ENCODE measurements around the gene NUP210L. TPM values are rescaled to one million over a fixed set of nuclear protein-coding genes. Genes with fewer than 3 reads are reported as not detected.

NUP210L gene
- total and polyA plus RNA-seq, 4 donors = 0.08 TPM; not detected in 3

DNA sequence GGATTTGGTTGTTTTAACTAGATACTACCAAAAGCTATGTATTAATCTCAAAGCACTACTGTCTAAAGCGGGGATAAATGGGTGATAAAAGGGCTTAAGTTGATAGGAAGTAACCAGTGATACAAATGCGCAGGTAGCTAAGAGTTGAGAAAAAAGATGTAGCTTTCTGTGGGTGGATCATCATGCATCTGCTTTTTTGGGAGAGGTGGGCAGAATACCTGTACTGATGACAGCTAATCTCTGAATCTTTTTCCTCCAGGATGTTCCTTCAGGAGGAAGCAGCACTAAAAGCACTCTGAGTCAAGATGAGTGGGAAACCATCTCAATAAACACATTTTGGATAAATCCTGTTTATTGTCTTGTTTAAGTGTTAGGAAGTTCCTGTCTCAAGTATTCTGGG lies 163.1 kb downstream of the NUP210L start:
- Histone ChIP-seq H3K4me1 (ENCODE audit: control insufficient read depth in 4 of 4, insufficient read depth in 4 of 4, low read length in 3 of 4) (peaks cover 3 to 22% (median 16%) of the 10 kb centered on the region in 4 donors), H3K36me3 (ENCODE audit: control insufficient read depth in 4 of 4, insufficient read depth in 3 of 4, low read depth in 1 of 4, low read length in 3 of 4) (peaks cover 2 to 25% (median 19%) of the 10 kb centered on the region in 4 donors), H3K27me3 (ENCODE audit: control insufficient read depth in 4 of 4, insufficient read depth in 4 of 4, low read length in 3 of 4) (no peaks in the 10 kb centered on the region), H3K9me3 (ENCODE audit: control insufficient read depth in 4 of 4, low read length in 3 of 4) (no peaks in the 10 kb centered on the region), H3K9ac (ENCODE audit: low read depth in 1 of 2, low read length in 2 of 2) (peak overlapping the region; percentile 87 to 95), H3K4me3 (ENCODE audit: low read depth in 1 of 3, low read length in 3 of 3) (peak overlapping the region; percentile 58 to 100 (median 88)), H3K27ac (ENCODE audit: low read depth in 1 of 2, low read length in 2 of 2) (peak overlapping the region; percentile 79 to 88)
- DNase-seq (ENCODE audit: low spot score) = no peak
- no peak for TF ChIP-seq TAF1 (conservative IDR thresholded peaks at IDR 0.05)
- TF ChIP-seq, protein P1, sequence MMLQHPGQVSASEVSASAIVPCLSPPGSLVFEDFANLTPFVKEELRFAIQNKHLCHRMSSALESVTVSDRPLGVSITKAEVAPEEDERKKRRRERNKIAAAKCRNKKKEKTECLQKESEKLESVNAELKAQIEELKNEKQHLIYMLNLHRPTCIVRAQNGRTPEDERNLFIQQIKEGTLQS (IDR thresholded peaks at IDR 0.05) = no peak
- no peak for TF ChIP-seq HNF4A (conservative IDR thresholded peaks at IDR 0.05)
- TF ChIP-seq, protein P2, sequence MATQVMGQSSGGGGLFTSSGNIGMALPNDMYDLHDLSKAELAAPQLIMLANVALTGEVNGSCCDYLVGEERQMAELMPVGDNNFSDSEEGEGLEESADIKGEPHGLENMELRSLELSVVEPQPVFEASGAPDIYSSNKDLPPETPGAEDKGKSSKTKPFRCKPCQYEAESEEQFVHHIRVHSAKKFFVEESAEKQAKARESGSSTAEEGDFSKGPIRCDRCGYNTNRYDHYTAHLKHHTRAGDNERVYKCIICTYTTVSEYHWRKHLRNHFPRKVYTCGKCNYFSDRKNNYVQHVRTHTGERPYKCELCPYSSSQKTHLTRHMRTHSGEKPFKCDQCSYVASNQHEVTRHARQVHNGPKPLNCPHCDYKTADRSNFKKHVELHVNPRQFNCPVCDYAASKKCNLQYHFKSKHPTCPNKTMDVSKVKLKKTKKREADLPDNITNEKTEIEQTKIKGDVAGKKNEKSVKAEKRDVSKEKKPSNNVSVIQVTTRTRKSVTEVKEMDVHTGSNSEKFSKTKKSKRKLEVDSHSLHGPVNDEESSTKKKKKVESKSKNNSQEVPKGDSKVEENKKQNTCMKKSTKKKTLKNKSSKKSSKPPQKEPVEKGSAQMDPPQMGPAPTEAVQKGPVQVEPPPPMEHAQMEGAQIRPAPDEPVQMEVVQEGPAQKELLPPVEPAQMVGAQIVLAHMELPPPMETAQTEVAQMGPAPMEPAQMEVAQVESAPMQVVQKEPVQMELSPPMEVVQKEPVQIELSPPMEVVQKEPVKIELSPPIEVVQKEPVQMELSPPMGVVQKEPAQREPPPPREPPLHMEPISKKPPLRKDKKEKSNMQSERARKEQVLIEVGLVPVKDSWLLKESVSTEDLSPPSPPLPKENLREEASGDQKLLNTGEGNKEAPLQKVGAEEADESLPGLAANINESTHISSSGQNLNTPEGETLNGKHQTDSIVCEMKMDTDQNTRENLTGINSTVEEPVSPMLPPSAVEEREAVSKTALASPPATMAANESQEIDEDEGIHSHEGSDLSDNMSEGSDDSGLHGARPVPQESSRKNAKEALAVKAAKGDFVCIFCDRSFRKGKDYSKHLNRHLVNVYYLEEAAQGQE (IDR thresholded peaks at IDR 0.05) = no peak
- TF ChIP-seq GABPA (IDR thresholded peaks at IDR 0.05 in 1 of 2, conservative IDR thresholded peaks at IDR 0.05 in 1 of 2) = no peak
- TF ChIP-seq FOXA1 (IDR thresholded peaks at IDR 0.05) = no peak
- TF ChIP-seq SP1 (IDR thresholded peaks at IDR 0.05) = no peak
- no peak for TF ChIP-seq FOXA2 (IDR thresholded peaks at IDR 0.05)
- TF ChIP-seq JUND (IDR thresholded peaks at IDR 0.05) = no peak
- TF ChIP-seq, protein P3, sequence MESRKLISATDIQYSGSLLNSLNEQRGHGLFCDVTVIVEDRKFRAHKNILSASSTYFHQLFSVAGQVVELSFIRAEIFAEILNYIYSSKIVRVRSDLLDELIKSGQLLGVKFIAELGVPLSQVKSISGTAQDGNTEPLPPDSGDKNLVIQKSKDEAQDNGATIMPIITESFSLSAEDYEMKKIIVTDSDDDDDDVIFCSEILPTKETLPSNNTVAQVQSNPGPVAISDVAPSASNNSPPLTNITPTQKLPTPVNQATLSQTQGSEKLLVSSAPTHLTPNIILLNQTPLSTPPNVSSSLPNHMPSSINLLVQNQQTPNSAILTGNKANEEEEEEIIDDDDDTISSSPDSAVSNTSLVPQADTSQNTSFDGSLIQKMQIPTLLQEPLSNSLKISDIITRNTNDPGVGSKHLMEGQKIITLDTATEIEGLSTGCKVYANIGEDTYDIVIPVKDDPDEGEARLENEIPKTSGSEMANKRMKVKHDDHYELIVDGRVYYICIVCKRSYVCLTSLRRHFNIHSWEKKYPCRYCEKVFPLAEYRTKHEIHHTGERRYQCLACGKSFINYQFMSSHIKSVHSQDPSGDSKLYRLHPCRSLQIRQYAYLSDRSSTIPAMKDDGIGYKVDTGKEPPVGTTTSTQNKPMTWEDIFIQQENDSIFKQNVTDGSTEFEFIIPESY (IDR thresholded peaks at IDR 0.05) = no peak
- TF ChIP-seq, protein P4, sequence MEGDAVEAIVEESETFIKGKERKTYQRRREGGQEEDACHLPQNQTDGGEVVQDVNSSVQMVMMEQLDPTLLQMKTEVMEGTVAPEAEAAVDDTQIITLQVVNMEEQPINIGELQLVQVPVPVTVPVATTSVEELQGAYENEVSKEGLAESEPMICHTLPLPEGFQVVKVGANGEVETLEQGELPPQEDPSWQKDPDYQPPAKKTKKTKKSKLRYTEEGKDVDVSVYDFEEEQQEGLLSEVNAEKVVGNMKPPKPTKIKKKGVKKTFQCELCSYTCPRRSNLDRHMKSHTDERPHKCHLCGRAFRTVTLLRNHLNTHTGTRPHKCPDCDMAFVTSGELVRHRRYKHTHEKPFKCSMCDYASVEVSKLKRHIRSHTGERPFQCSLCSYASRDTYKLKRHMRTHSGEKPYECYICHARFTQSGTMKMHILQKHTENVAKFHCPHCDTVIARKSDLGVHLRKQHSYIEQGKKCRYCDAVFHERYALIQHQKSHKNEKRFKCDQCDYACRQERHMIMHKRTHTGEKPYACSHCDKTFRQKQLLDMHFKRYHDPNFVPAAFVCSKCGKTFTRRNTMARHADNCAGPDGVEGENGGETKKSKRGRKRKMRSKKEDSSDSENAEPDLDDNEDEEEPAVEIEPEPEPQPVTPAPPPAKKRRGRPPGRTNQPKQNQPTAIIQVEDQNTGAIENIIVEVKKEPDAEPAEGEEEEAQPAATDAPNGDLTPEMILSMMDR (IDR thresholded peaks at IDR 0.05; ENCODE audit: low read depth, low read length, missing input control) = no peak
- no peak for TF ChIP-seq YY1 (IDR thresholded peaks at IDR 0.05)
- WGBS = 90% methylated on average over 2 of the region's 2 CpGs

DNA sequence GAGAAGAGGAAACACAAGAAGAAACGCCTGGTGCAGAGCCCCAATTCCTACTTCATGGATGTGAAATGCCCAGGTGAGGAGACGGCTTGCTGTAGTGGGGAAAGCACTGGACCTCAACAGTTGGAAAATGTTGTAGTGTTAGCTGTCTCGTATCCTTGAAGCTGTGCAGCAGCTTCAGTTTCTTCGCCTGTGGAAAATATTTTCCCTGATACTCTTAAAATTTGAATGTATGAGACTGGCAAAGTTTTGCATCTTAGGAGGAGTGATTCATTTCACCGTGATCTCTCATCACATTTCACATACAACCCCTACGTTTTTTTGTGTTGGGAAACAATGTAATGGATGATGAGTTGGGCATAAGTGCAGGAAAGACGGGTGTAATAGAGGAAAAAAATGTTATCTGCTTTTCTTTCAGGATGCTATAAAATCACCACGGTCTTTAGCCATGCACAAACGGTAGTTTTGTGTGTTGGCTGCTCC lies 163.7 kb downstream of the NUP210L start:
- Histone ChIP-seq H3K4me3 (ENCODE audit: low read depth in 1 of 3, low read length in 3 of 3) (peak overlapping the region; percentile 58 to 100 (median 88)), H3K36me3 (ENCODE audit: control insufficient read depth in 4 of 4, insufficient read depth in 3 of 4, low read depth in 1 of 4, low read length in 3 of 4) (peaks cover 2 to 25% (median 19%) of the 10 kb centered on the region in 4 donors), H3K9ac (ENCODE audit: low read depth in 1 of 2, low read length in 2 of 2) (peak overlapping the region; percentile 87 to 95), H3K9me3 (ENCODE audit: control insufficient read depth in 4 of 4, low read length in 3 of 4) (no peaks in the 10 kb centered on the region), H3K27ac (ENCODE audit: low read depth in 1 of 2, low read length in 2 of 2) (peak overlapping the region; percentile 79 to 88), H3K4me1 (ENCODE audit: control insufficient read depth in 4 of 4, insufficient read depth in 4 of 4, low read length in 3 of 4) (peaks cover 2 to 22% (median 19%) of the 10 kb centered on the region in 4 donors), H3K27me3 (ENCODE audit: control insufficient read depth in 4 of 4, insufficient read depth in 4 of 4, low read length in 3 of 4) (no peaks in the 10 kb centered on the region)
- TF ChIP-seq, protein P1 (IDR thresholded peaks at IDR 0.05) = no peak
- TF ChIP-seq, protein P3 (IDR thresholded peaks at IDR 0.05) = no peak
- no peak for TF ChIP-seq TAF1 (conservative IDR thresholded peaks at IDR 0.05)
- no peak for TF ChIP-seq SP1 (IDR thresholded peaks at IDR 0.05)
- no peak for TF ChIP-seq HNF4G (IDR thresholded peaks at IDR 0.05)
- TF ChIP-seq HNF4A (conservative IDR thresholded peaks at IDR 0.05) = no peak
- TF ChIP-seq FOXA1 (IDR thresholded peaks at IDR 0.05) = no peak
- TF ChIP-seq RXRA (IDR thresholded peaks at IDR 0.05) = no peak
- TF ChIP-seq, protein P5, sequence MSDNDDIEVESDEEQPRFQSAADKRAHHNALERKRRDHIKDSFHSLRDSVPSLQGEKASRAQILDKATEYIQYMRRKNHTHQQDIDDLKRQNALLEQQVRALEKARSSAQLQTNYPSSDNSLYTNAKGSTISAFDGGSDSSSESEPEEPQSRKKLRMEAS (IDR thresholded peaks at IDR 0.05) = no peak
- TF ChIP-seq FOXA2 (IDR thresholded peaks at IDR 0.05) = no peak
- TF ChIP-seq, protein P4 (IDR thresholded peaks at IDR 0.05; ENCODE audit: low read depth, low read length, missing input control) = no peak
- 9% methylated on average over 9 of the region's 9 CpGs for WGBS
- no peak for DNase-seq (ENCODE audit: low spot score)

All from liver (tissue), 9 donors.